ENCODE results near the gene HLA-DMA. TPM values are rescaled to one million over a fixed set of nuclear protein-coding genes. Genes with fewer than 3 reads are reported as not detected.

HLA-DMA gene
- polyA plus RNA-seq (2013, experiment 1 of 2; ENCODE audit: insufficient read length) = 1.8 TPM
- polyA plus RNA-seq (2013, experiment 2 of 2; ENCODE audit: insufficient read length) = 3.0 TPM

DNA sequence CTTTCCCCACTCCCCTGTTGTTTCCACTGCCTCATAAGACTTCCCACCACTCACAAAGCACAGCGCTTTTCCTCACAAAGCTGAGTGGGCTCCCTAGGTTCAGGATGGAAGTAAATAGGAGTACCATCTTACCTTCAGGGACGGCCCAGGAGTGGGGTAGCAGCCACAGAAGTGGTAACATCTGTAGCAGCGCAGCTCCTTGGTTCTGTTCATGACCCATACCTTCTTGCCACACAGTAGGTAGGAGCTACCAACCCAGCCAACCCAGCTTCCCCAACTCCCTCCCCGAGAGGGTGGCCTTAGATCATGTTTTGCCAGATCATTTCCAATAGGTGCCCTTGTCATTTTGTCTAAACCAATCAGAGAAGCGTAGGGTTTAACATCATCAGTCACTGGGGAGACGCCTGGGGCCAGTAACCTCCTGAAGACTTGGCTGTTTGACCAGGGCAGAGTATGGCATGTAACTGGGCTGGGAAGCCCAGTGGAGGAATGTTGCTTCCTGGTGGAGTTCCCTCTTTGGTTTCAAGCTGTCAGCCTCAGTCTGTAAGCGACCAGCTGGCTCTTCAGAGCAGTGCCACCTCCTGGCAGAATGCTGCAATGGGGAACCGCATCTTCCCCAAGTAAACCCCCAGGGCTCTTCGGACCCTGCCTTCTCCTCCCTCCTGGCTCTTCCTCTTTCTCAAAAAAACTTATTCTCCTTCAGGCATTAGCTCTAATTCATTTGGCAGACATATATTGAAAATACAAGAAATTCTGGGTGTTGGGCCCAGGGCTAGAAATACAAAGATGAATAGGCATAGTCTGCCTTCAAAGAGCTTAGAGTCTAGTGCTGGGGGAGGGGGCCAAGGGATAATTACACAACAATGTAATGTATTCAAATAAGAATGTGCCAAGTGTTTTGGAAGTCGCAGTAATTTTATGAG is at the start of gene HLA-DMA:
HLA-DMA (minus strand) TSS at position 281 of the 923 bp plus-strand sequence; CDS start at position 220, 61 bp downstream.
- DNase-seq = peak; percentile 97

DNA sequence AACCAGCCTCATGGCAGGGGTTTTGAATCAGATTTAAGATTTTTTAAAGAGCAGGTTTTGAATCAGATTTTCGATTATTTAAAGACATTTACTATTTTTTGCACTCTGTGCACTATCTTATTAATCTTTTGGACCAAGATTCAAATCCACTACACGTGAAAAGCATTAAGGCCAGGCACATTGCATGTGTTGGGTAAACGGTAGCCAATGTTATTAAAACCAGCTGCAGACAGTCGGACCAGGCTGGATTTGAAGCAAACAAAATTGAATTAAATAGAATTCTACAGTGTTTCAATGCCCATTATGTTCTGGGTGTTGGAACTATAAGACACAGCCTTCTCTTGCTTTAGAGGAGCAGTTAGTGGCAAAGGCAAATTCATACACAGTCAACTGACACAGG is 48.8 kb upstream of the HLA-DMA start:
- DNase-seq = no peak

DNA sequence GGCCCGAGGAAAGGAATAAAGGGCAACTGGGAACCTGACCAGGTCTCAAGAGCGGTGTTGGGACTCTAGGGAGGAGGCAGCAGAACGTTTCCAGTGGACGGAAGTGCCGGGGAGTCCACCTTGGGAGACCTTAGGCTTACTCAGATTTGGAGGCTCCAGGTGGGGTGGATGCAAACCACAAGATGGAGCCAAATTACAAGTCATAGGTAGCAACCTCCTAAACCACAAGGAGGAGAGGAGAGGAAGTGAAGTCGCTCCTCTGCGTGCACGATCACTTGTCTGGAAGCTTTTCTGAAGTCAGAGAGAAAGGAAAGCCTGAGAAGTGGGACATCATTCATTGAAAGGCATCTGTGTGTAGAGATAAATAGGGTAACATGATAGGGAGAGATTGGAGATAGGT is 47.2 kb upstream of the HLA-DMA start:
- DNase-seq = no peak

DNA sequence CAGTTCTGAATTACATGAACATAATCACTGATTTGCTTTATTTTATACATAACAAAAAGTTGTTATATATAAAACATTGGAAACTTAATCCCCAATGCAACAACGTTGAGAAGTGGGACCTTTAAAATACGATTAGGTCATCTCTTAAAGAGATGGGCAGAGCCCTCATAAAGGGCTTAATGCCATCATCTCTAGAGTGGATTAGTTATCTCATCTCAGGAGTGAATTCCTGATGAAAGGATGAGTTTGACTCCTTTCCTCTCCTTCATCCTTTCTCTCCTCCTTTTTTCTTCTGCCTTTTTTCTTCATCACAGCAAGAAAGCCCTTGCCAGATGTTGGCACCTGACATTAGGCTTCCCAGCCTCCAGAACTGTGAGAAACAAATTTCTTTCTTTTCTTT is 42.6 kb upstream of the HLA-DMA start:
- DNase-seq = no peak

GRCh38 chr6:32993363-32993973 is 40.6 kb upstream of the HLA-DMA start:
- DNase-seq = no peak

DNA sequence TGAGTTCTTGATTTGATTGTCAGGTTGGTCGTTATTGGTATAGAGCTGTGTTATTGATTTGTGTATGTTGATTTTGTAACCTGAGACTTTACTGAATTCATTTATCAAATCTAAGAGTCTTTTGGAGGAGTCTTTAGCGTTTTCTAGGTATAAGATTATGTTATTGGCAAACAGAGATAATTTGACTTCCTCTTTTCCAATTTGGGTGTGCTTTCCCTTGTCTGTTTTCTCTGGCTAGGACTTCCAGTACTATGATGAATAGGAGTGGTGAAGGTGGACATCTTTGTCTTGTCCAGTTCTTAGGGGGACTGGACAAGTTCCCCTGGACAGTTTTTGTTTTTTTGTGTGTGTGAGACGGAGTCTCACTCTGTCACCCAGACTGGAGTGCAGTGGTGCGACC is 39.1 kb upstream of the HLA-DMA start:
- DNase-seq = no peak

GRCh38 chr6:32989368-32989767 is 36.5 kb upstream of the HLA-DMA start:
- DNase-seq = no peak

DNA sequence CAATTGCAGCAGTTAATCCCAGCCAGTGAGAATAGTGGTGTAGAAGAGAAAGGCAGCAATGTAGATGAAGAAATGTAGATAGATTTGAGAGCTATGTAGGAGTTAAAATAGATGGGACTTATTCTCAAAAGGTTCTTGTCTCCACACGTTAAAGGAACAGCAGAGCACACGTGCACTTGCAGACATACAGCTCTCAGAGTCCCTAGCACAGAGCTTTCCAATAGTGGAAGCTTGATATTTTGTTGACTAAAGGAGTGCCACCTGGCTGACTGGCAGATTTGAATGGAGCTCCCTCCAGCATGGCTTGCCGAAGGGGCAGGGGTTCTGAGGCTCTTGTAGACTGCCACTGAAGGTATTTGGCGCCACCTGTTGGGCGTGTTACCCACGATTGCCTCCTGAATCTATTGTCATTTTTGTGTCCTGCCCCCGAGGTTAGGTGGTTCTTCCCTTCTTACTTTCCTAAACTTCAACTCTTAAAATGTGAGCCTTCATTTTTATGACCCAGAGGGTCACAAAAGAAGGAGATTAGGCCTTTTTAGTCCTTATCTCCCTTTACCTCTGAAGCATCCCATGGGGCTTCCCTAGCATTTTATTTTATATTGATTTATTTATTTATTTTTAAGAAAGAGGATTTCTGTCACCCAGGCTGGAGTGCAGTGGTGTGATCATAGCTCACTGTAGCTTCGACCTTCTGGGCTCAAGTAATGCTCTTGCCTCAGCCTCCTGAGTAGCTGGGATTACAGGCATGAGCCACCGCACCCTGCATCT is 31.9 kb upstream of the HLA-DMA start:
- DNase-seq = peak; percentile 77

DNA sequence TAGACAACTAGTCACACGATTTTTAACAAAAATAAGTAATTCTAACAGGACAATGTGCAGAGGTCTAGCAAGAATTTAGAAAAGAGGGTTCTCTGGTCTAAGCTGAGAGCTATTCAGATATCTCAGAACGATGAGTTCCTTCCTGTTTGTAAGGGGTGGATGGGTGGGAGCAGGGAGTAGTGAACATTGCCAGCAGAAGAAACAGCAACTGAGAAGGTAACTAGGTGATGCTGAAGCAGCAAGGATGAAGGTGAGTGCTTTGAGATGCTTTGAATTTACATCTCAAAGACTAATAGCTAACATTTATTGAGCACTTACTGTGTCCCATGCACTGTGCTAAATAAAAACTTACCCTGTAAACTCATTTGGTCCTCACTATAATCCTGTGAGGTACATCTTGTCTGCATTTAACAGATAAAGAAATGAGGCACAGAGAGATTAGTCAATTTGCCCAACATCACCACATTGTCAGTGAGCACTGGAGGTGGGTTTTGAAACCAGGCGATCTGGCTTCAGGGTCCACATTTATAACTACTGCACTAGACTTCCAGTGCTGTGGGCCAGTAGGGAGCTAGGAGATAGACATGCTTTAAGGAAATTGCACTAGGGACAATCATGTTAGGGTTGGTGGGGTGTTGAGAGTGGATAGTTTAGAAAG is 31.2 kb upstream of the HLA-DMA start:
- no peak for DNase-seq

GRCh38 chr6:32983493-32983848 is 30.6 kb upstream of the HLA-DMA start:
- no peak for DNase-seq

DNA sequence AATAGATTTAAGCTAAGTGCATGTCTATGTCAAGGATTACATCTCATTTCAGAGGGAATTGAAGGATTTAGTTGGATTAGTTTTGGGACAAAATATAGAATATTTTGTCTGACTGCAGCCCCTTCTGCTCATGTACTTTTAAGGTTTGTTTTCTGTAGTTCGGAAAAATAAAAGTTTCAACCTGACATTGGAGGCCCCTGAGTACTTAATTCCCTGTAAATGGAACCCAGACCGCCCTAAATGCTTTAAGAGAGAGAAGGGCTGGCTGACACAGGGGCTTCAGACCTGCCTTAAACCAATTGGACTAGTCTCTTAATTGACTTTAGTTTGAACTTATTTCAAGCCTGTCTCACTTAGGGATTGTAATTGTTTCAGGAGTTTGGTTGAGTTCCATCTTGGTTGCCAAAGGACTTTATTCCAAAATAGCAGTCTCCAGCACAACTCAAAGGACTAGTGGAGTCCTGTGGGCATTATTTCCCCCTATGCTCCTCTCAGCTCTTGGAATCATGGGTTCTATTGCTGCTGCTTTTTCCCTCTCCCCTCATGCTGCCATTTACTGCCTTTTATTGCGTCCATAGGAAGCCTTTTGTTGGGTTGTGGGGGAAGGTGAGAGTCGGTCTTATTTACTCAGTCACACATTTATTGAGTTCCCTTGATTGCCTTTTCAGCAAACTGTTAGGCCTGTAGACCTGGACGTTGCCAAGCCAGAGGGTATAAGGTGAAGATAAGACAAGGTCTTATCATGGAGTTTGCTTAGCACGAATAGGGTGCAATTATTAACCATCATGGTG is 30.0 kb upstream of the HLA-DMA start:
- no peak for DNase-seq

- no peak for DNase-seq
These were observed 29.3 kb upstream of the HLA-DMA start for GRCh38 chr6:32982084-32982701.

DNA sequence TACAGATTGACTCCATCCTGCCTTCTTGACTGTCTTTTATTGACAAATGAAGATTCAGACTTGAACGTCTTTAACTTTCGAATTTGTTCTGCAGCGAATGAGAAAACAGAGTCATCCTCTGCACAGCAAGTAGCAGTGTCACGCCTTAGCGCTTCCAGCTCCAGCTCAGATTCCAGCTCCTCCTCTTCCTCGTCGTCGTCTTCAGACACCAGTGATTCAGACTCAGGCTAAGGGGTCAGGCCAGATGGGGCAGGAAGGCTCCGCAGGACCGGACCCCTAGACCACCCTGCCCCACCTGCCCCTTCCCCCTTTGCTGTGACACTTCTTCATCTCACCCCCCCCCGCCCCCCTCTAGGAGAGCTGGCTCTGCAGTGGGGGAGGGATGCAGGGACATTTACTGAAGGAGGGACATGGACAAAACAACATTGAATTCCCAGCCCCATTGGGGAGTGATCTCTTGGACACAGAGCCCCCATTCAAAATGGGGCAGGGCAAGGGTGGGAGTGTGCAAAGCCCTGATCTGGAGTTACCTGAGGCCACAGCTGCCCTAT is 27.7 kb upstream of the HLA-DMA start:
- DNase-seq = no peak

DNA sequence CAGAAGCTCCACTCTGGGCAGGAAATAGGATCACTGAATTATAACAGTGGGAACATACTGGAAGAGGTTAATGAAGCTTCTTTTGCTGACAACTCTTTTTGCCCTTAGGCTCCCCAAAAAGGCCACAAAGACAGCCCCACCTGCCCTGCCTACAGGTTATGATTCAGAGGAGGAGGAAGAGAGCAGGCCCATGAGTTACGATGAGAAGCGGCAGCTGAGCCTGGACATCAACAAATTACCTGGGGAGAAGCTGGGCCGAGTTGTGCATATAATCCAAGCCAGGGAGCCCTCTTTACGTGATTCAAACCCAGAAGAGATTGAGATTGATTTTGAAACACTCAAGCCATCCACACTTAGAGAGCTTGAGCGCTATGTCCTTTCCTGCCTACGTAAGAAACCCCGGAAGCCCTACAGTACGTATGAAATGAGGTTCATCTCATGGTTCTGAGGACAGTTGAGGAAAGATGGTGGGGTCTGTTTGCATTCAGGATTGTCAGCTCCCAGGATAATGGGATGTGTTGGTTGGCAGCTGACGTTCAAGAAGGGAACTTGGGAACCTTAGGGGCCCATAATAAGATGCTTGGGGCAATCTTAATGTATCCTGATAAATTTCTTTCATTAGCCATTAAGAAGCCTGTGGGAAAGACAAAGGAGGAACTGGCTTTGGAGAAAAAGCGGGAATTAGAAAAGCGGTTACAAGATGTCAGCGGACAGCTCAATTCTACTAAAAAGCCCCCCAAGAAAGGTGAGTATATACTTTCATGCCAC is 27.0 kb upstream of the HLA-DMA start:
- no peak for DNase-seq

GRCh38 chr6:32977953-32978324 is 25.0 kb upstream of the HLA-DMA start:
- no peak for DNase-seq

DNA sequence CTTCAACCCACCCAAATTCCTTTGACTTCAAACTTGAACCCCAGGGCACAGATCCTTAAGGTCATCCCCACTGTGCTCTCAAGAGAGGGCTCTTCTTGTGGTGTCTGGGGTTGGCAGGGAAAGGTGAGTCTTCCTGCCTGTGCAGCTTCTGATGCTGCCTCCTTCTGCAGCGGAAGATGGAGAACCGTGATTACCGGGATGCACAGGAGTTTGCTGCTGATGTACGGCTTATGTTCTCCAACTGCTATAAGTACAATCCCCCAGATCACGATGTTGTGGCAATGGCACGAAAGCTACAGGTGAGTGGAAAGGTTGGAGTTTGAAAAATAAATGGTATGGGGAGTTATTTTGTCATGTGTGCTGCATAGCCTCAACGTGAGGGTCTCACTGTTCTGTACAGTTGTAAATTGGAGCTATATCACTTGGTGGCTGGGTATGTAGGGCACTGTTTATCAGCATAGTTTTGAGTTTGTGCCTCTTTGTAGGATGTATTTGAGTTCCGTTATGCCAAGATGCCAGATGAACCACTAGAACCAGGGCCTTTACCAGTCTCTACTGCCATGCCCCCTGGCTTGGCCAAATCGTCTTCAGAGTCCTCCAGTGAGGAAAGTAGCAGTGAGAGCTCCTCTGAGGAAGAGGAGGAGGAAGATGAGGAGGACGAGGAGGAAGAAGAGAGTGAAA is 24.5 kb upstream of the HLA-DMA start:
- DNase-seq = no peak

- no peak for DNase-seq
These were observed 23.6 kb upstream of the HLA-DMA start for GRCh38 chr6:32976334-32977069.

- no peak for DNase-seq
These were observed 23.0 kb upstream of the HLA-DMA start for GRCh38 chr6:32975886-32976285.

Data from fibroblast of skin of back (primary cell).